GM12878 (cell line): ENCODE results near the gene COX6B2. TPM values are rescaled to one million over a fixed set of nuclear protein-coding genes. Genes with fewer than 3 reads are reported as not detected.
A peak's percentile ranks its signal among the peaks of the same experiment; 100 is the strongest.

ENCODE experiments used
- ATAC-seq: fragments of 200-7000 bp; cut with Tn5 transposase; 3 replicates; pipeline ENCODE4 v1.9.1; 2020; ENCODE audit warnings: mild to moderate bottlenecking, moderate library complexity
- BruUV-seq: library from RNA; stranded (reverse); fragments of 400-500 nt; replicated peaks from 2 replicates; lab custom pipeline; 2021; lab: Mats Ljungman, UMichigan
- CTCF ChIA-PET: fragments of 300-600 bp; sonication (Branson Sonifier 250); formaldehyde crosslinking; extraction: SDS; loops from one replicate; lab custom pipeline; 2021; ENCODE audit warnings: inconsistent platforms; lab: Yijun Ruan, JAX
- POLR2A ChIA-PET: fragments of 350-600 bp; formaldehyde crosslinking; extraction: SDS; loops from one replicate; lab custom pipeline; 2021; ENCODE audit warnings: inconsistent platforms; lab: Charles Lee
- RAD21 ChIA-PET: fragments of 300-600 bp; sonication (Branson Sonifier 250); formaldehyde crosslinking; loops from one replicate; lab custom pipeline; 2023; ENCODE audit warnings: antibody characterized with exemption; ENCODE audit not compliant: unreplicated experiment; lab: Charles Lee
- SMC1A ChIA-PET: fragments of 300-600 bp; sonication (Branson Sonifier 250); formaldehyde crosslinking; loops from one replicate; lab custom pipeline; 2023; ENCODE audit not compliant: unreplicated experiment, uncharacterized antibody; lab: Charles Lee
- DNase-seq: peaks from one replicate; pipeline ENCODE4 v3.0.0-alpha.2; 2011; ENCODE audit warnings: low read depth, low spot score
- FAIRE-seq: peaks from 3 replicates; lab custom pipeline; 2011; peaks lifted over from hg19 to GRCh38; lab: Jason Lieb, UNC
- H2AFZ ChIP-seq: 2 replicates; pipeline ENCODE4 v1.6.0; 2011; ENCODE audit warnings: low read depth, low read length, control low read depth; ENCODE audit not compliant: control insufficient read depth
- H3K27ac ChIP-seq: 2 replicates; pipeline ENCODE4 v1.5.1; 2011; ENCODE audit warnings: control low read depth; ENCODE audit not compliant: control insufficient read depth, insufficient read depth
- H3K27me3 ChIP-seq, 2 experiments: replicated peaks in 1 of 2; 2 replicates each; pipeline versions ENCODE4 v1.6.0 to v1.6.1; 2011; ENCODE audit warnings: low read length in 1 of 2; ENCODE audit not compliant: control insufficient read depth in 2 of 2, insufficient read depth in 2 of 2
- H3K36me3 ChIP-seq, 2 experiments: 2 replicates each; pipeline ENCODE4 v1.5.1; 2011; ENCODE audit warnings: low read length in 1 of 2; ENCODE audit not compliant: control insufficient read depth in 2 of 2, insufficient read depth in 2 of 2
- H3K4me1 ChIP-seq: 2 replicates; pipeline ENCODE4 v1.6.1; 2011; ENCODE audit warnings: mild to moderate bottlenecking, low read length, moderate library complexity, mixed read lengths; ENCODE audit not compliant: control insufficient read depth, insufficient read depth
- H3K4me2 ChIP-seq: 2 replicates; pipeline ENCODE4 v1.6.0; 2011; ENCODE audit warnings: control low read depth; ENCODE audit not compliant: control insufficient read depth, insufficient read depth
- H3K4me3 ChIP-seq: fragments of 200-600 bp; sonication (generic); 2 replicates; pipeline ENCODE4 v1.5.1; 2016
- H3K79me2 ChIP-seq: 2 replicates; pipeline ENCODE4 v1.6.0; 2011; ENCODE audit warnings: low read length; ENCODE audit not compliant: control insufficient read depth, insufficient read depth
- H3K9ac ChIP-seq: 2 replicates; pipeline ENCODE4 v1.8.0; 2011; ENCODE audit warnings: low read length, control low read depth, mixed read lengths; ENCODE audit not compliant: control insufficient read depth, insufficient read depth
- H3K9me3 ChIP-seq: replicated peaks from 3 replicates; pipeline ENCODE4 v1.5.1; 2011; ENCODE audit warnings: mild to moderate bottlenecking, low read length; ENCODE audit not compliant: control insufficient read depth, insufficient read depth
- H4K20me1 ChIP-seq: 2 replicates; pipeline ENCODE4 v1.6.0; 2011; ENCODE audit not compliant: control insufficient read depth, insufficient read depth
- BACH1 ChIP-seq: fragments of 450-650 bp; IDR thresholded peaks from 2 replicates; pipeline ENCODE4 v1.6.1; 2017; ENCODE audit warnings: mild to moderate bottlenecking, borderline replicate concordance
- JUND ChIP-seq: IDR thresholded peaks from 2 replicates; pipeline ENCODE4 v1.6.1; 2012; ENCODE audit warnings: low read depth, mild to moderate bottlenecking, low read length, improper control_type of control experiment, moderate library complexity
- MTA2 ChIP-seq: fragments of 450-650 bp; IDR thresholded peaks from 2 replicates; pipeline ENCODE4 v1.6.1; 2016; ENCODE audit warnings: low read depth, mild to moderate bottlenecking, moderate library complexity
- NR2F1 ChIP-seq: fragments of 450-650 bp; conservative IDR thresholded peaks from 2 replicates; pipeline ENCODE4 v1.6.1; 2017; ENCODE audit warnings: mild to moderate bottlenecking
- POLR2A ChIP-seq: IDR thresholded peaks from 2 replicates; pipeline ENCODE4 v1.6.1; 2011; ENCODE audit warnings: low read depth, mild to moderate bottlenecking, low read length
- WGBS: methylation state at CpG from one replicate; pipeline ENCODE4 v1.1.6; 2016; ENCODE audit warnings: low lambda C conversion rate; ENCODE audit not compliant: insufficient replicate concordance, insufficient coverage; ENCODE audit errors: missing lambda C conversion rate; 5-methylcytosine and 5-hydroxymethylcytosine counted together
- in situ Hi-C: fragments of 300-500 bp; cut with MboI; formaldehyde crosslinking; loops from 9 replicates; pipeline ENCODE4 v1.14.3; 2018; ENCODE audit warnings: mixed read lengths
- intact Hi-C: fragments of 100-400 bp; cut with micrococcal nuclease; formaldehyde crosslinking; loops from one replicate; pipeline ENCODE4 v1.14.2; 2022; ENCODE audit not compliant: unreplicated experiment
- polyA plus RNA-seq, 11 experiments: library from polyadenylated mRNA; depleted of rRNA in 4 of 11; unstranded in 6 of 11; stranded (reverse) in 5 of 11; fragments of >200 nt; fragmentation: Nextera tagmentation in 4 of 11; fragmentation: Illumina TruSeq in 1 of 11; extraction: Ambion mirVana in 4 of 11; extraction: Trizol in 1 of 11; gene quantifications; 1 replicate in 1 of 11; 2 replicates in 10 of 11; pipeline versions ENCODE4 v1.2.1 to v1.2.3, GENCODE V29; 2011 to 2016; ENCODE audit warnings: inconsistent platforms in 2 of 11, missing spikeins in 2 of 11, low read depth in 1 of 11
- total RNA-seq, 4 experiments: library from RNA; depleted of rRNA in 3 of 4; stranded (reverse); fragments of >200 nt in 3 of 4; fragmentation: Illumina TruSeq in 1 of 4; extraction: Trizol in 1 of 4; gene quantifications; 2 replicates each; pipeline versions ENCODE4 v1.2.1 to v1.2.3, GENCODE V29; 2013 to 2021
- TF ChIP-seq, protein P1 (sequence below): fragments of 450-650 bp; IDR thresholded peaks from 2 replicates; pipeline ENCODE4 v1.6.1; 2014; ENCODE audit warnings: mild to moderate bottlenecking

The COX6B2 gene
- total and polyA plus RNA-seq, 10 of the 15 experiments (the other 5 are each of a cell fraction or from before 2014, with no cell fraction given) = 0.05 to 0.08 (median 0.07) TPM; not detected in 6

DNA sequence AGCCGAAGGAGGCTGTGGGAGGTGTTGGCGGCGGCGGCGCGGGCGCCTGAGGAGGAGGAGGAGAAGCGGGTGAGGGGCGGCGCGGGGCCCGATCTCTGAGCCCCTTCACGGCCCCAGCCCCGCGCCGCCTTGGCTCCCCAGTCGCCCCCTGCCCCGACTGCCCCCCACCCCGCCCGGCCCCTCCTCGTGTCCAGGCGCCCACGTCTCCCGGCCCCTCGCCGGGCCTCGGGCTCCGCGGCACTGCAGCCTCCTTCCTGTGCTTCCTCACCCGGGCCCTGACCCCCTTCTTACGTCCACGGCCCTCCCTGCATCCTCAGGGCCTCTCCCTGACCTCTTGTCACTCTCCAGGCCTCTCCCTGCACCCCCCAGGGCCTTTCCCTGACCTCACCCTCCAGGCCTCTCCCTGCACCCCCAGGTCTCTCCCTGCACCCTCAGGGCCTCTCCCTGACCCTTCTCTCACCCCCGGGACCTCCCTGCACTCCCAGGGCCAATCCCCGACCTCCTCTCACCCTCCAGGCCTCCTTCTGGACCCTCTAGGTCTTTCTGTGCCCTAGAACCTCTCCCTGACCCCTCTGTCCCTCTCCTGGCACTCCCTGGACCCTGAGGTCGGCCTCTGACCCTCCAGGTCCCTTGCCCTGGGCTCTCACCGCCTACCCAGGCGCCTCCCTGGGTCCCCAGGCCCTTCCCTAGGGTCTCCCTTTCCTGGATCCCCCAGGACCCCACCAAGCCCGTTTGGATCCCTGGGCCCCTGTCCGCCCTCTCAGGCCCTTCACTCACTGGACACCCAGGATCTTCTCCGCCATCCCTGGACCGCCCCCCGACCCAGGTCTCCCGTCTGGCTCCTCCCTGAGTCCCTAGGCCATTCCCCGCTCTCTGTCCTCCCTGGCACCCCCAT lies 14.4 kb downstream of the COX6B2 start:
- no peak for DNase-seq
- SMC1A ChIA-PET = interaction anchor here (0.8 to 3.3 kb wide), 7 partner anchors 12 to 89 kb away, joined by 3 to 16 read pairs (median 7); partner anchors contain the start of genes HSPBP1, PPP6R1 and TMEM238

More for the DNA sequence above, 14.4 kb downstream of the COX6B2 start:
- Histone ChIP-seq H3K9me3 (no peaks in the 10 kb centered on the region), H3K4me2 (peak overlapping the region; percentile 99), H3K4me1 (peaks cover 10% of the 10 kb centered on the region), H3K4me3 (peak overlapping the region; percentile 85), H4K20me1 (no peaks in the 10 kb centered on the region), H3K27ac (peak overlapping the region; percentile 84), H2AFZ (peak overlapping the region; percentile 29; the same call in 1 of the 2 replicates), H3K79me2 (peaks cover 7% of the 10 kb centered on the region), H3K27me3 (no peaks in the 10 kb centered on the region; a peak in 1 of 4 replicates), H3K9ac (peak overlapping the region; percentile 93), H3K36me3 (no peaks in the 10 kb centered on the region)
- CTCF ChIA-PET = interaction anchor here (0.6 to 1.8 kb wide), 16 partner anchors 11 to 266 kb away, joined by 3 to 32 read pairs (median 4); partner anchors contain the start of genes HSPBP1, TMEM238 and ZNF628
- TF ChIP-seq MTA2 (no peak), POLR2A (peak; percentile 75), BACH1 (peak; percentile 42; the same call in 1 of the 2 replicates), JUND (0 out of 2 replicates have a peak, but pooled peaks have one; percentile 16), NR2F1 (peak; percentile 74)
- TF ChIP-seq, protein P1, sequence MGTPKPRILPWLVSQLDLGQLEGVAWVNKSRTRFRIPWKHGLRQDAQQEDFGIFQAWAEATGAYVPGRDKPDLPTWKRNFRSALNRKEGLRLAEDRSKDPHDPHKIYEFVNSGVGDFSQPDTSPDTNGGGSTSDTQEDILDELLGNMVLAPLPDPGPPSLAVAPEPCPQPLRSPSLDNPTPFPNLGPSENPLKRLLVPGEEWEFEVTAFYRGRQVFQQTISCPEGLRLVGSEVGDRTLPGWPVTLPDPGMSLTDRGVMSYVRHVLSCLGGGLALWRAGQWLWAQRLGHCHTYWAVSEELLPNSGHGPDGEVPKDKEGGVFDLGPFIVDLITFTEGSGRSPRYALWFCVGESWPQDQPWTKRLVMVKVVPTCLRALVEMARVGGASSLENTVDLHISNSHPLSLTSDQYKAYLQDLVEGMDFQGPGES = no peak
- FAIRE-seq (no peak), ATAC-seq (peak; percentile 3)
- POLR2A ChIA-PET = interaction anchor here (0.5 to 2.1 kb wide), 24 partner anchors 8 to 1203 kb away, joined by 3 to 27 read pairs (median 4); partner anchors contain the start of genes CNOT3, HSPBP1, ISOC2 and PPP6R1
- RAD21 ChIA-PET = interaction anchor here (0.7 to 2.1 kb wide), 12 partner anchors 15 to 284 kb away, joined by 3 to 20 read pairs (median 6); partner anchors contain the start of genes HSPBP1, PPP6R1, TMEM150B and TMEM238
- 9% methylated on average over 22 of the region's 44 CpGs for WGBS
- intact Hi-C loops = loop anchor here (1.0 kb wide), 1 partner anchor 265 kb away; the partner anchor contains the start of gene ZNF865
- in situ Hi-C loops = no loop called here
- no TSS peak for BruUV-seq
